Small intestine (tissue), 16 donors: ENCODE data around the gene PARS2. TPM values are rescaled to one million over a fixed set of nuclear protein-coding genes. Genes with fewer than 3 reads are reported as not detected.

Experiments
- DNase-seq, 2 donors: peaks; one replicate each; pipeline versions ENCODE4 v3.0.0 to v3.0.0-alpha.2; 2013
- FAIRE-seq: peaks from 2 replicates; lab custom pipeline; 2012; peaks lifted over from hg19 to GRCh38; lab: Jason Lieb, UNC
- H3K27ac ChIP-seq, 3 donors: one replicate each; pipeline ENCODE4 v1.5.1; 2013; ENCODE audit warnings: low read length in 2 of 3, mild to moderate bottlenecking in 2 of 3, control low read depth in 1 of 3, inconsistent platforms in 1 of 3, low read depth in 1 of 3, moderate library complexity in 1 of 3
- H3K27me3 ChIP-seq, 3 donors: one replicate each; pipeline ENCODE4 v1.6.1; 2013; ENCODE audit warnings: low read length in 3 of 3, inconsistent platforms in 1 of 3; ENCODE audit not compliant: control insufficient read depth in 3 of 3, insufficient read depth in 3 of 3
- H3K36me3 ChIP-seq, 3 donors: one replicate each; pipeline ENCODE4 v1.6.1; 2013; ENCODE audit warnings: low read length in 3 of 3, inconsistent platforms in 1 of 3, low read depth in 1 of 3, mild to moderate bottlenecking in 1 of 3, moderate library complexity in 1 of 3; ENCODE audit not compliant: control insufficient read depth in 3 of 3, insufficient read depth in 2 of 3
- H3K4me1 ChIP-seq, 3 donors: one replicate each; pipeline ENCODE4 v1.6.1; 2013; ENCODE audit warnings: low read length in 2 of 3, inconsistent platforms in 1 of 3, low read depth in 1 of 3, mild to moderate bottlenecking in 1 of 3, moderate library complexity in 1 of 3; ENCODE audit not compliant: control insufficient read depth in 3 of 3, insufficient read depth in 2 of 3
- H3K4me3 ChIP-seq, 3 donors: one replicate each; pipeline ENCODE4 v1.5.1; 2013; ENCODE audit warnings: low read length in 3 of 3, control low read depth in 1 of 3, inconsistent platforms in 1 of 3, low read depth in 1 of 3, mild to moderate bottlenecking in 1 of 3, moderate library complexity in 1 of 3
- H3K9me3 ChIP-seq, 2 donors: one replicate each; pipeline ENCODE4 v1.6.1; 2013; ENCODE audit warnings: low read depth in 1 of 2, low read length in 1 of 2; ENCODE audit not compliant: control insufficient read depth in 2 of 2, insufficient read depth in 1 of 2
- WGBS, 3 donors: extraction: QIAGEN DNeasy Blood & Tissue Kit; methylation state at CpG; one replicate each; pipeline ENCODE4 v1.1.7; 2013; 5-methylcytosine and 5-hydroxymethylcytosine counted together
- long read RNA-seq, 10 donors: transcript quantifications; one replicate each; lab custom pipeline, GENCODE V29; 2026
- polyA plus RNA-seq, 4 donors: library from polyadenylated mRNA; stranded (reverse) in 3 of 4; unstranded in 1 of 4; fragments of 200-250 nt in 3 of 4; fragments of 120-200 nt in 1 of 4; gene quantifications; one replicate each; pipeline versions ENCODE4 v1.2.1 to v1.2.3, GENCODE V29; 2013
- donor health status: healthy with polysubstance abuse.
- donor health status: control.
- donor health status: control.
- donor health status: Bipolar disorder and iron deficiency.
- donor health status: healthy.

Gene PARS2
- 1 to 10 TPM; 2.5 to 8.3 (median 3.9) TPM for polyA plus RNA-seq
- long read RNA-seq, donor 1 = 0 reads
- long read RNA-seq, donor 2, partial matches to known transcripts = 0 of 1 reads
- long read RNA-seq, donor 2, other reads (novel, unspliced or antisense) = 0 of 1 reads
- long read RNA-seq, donor 3, partial matches to known transcripts = 0 of 2 reads
- long read RNA-seq, donor 3, other reads (novel, unspliced or antisense) = 0 of 2 reads
- long read RNA-seq, donor 4 = 0 reads
- long read RNA-seq, donor 5, partial matches to known transcripts = 0 of 2 reads
- long read RNA-seq, donor 5, other reads (novel, unspliced or antisense) = 0 of 2 reads
- long read RNA-seq, donor 6, transcript PARS2-201 (2 exons, 2,347 nt) = major isoform, 7 of 7 reads
- long read RNA-seq, donor 6, partial matches to known transcripts = 0 of 7 reads
- long read RNA-seq, donor 6, other reads (novel, unspliced or antisense) = 0 of 7 reads
- long read RNA-seq, donor 7 = 0 reads
- long read RNA-seq, donor 8 = 0 reads
- long read RNA-seq, donor 9, partial matches to known transcripts = 0 of 1 reads
- long read RNA-seq, donor 9, other reads (novel, unspliced or antisense) = 0 of 1 reads
- long read RNA-seq, donor 10, transcript PARS2-201 (2 exons, 2,347 nt) = major isoform, 6 of 6 reads
- long read RNA-seq, donor 10, partial matches to known transcripts = 0 of 6 reads
- long read RNA-seq, donor 10, other reads (novel, unspliced or antisense) = 0 of 6 reads

GRCh38 chr1:54764133-54764921, at the start of gene PARS2:
PARS2 (minus strand) TSS chr1:54764523; CDS start chr1:54759161, 5,362 bp downstream.
- Histone ChIP-seq H3K27ac (peak within 1 kb of the TSS; percentile 53 to 78 (median 73)), H3K27me3 (no peaks in the 10 kb centered on the region)
- peak; percentile 91 for FAIRE-seq

DNA sequence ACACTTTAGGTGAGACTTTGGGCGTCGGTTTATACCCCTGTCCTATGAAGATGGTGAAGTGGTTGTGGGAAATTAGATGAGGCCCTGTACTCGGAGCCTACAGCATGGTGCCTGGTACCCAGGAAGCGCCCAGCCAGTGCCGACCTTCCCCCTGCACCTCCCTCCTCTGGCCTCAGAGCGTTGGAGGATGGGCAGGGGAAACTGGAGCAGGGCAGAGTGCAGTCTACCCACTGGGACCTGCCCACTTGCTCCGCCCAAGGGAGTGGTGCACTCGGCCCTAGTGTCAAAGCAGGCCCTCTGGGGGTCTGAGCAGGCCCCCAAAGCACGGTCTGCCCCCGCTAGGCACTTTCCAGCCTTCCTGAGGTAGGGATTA, 49.8 kb upstream of the PARS2 start:
- Histone ChIP-seq H3K4me1 (peaks cover 0 to 50% (median 6%) of the 10 kb centered on the region in 3 donors), H3K27ac (peak overlapping the region; percentile 64 to 86 (median 78)), H3K4me3 (peak overlapping the region in 2 of 3 donors; percentile 21 to 29), H3K36me3 (peaks cover 0 to 12% (median 0%) of the 10 kb centered on the region in 3 donors), H3K9me3 (no peaks in the 10 kb centered on the region), H3K27me3 (no peaks in the 10 kb centered on the region)
- FAIRE-seq (no peak), DNase-seq (peak; percentile 85 to 94)
- 28 to 53% (median 46%) methylated on average over 10 of the region's 10 CpGs for WGBS, 3 donors

More at GRCh38 chr1:54764133-54764921, at the start of gene PARS2:
- DNase-seq = peak; percentile 99 to 100
- peak within 1 kb of the TSS; percentile 62 to 88 (median 71) for H3K4me3 ChIP-seq
- H3K36me3 ChIP-seq = peaks cover 0 to 2% (median 0%) of the 10 kb centered on the region in 3 donors
- peaks cover 0 to 7% (median 5%) of the 10 kb centered on the region in 3 donors for H3K4me1 ChIP-seq
- no peaks in the 10 kb centered on the region for H3K9me3 ChIP-seq
- 0 to 1% (median 0%) methylated on average over 57 of the region's 57 CpGs for WGBS, 3 donors

- peak overlapping the region in 2 of 3 donors; percentile 38 to 78 for H3K27ac ChIP-seq
- H3K9me3 ChIP-seq = no peaks in the 10 kb centered on the region
- WGBS, 3 donors = 55 to 61% (median 58%) methylated on average over 13 of the region's 13 CpGs
- DNase-seq (peak in 1 of 2 donors; percentile 29), FAIRE-seq (no peak)
- H3K4me3 ChIP-seq = no peak overlapping the region
- H3K36me3 ChIP-seq = peaks cover 0 to 10% (median 0%) of the 10 kb centered on the region in 3 donors
- H3K4me1 ChIP-seq = peaks cover 0 to 55% (median 6%) of the 10 kb centered on the region in 3 donors
- H3K27me3 ChIP-seq = no peaks in the 10 kb centered on the region
Observed at GRCh38 chr1:54813485-54814125, 49.3 kb upstream of the PARS2 start.

- Histone ChIP-seq H3K9me3 (no peaks in the 10 kb centered on the region), H3K4me3 (no peak overlapping the region), H3K36me3 (peaks cover 0 to 10% (median 0%) of the 10 kb centered on the region in 3 donors), H3K4me1 (peaks cover 0 to 55% (median 6%) of the 10 kb centered on the region in 3 donors), H3K27me3 (no peaks in the 10 kb centered on the region), H3K27ac (no peak overlapping the region)
- WGBS, 3 donors = 75 to 82% (median 76%) methylated on average over 13 of the region's 13 CpGs
- no peak for FAIRE-seq
- DNase-seq = peak in 1 of 2 donors; percentile 34
Observed at GRCh38 chr1:54812801-54813484, 48.6 kb upstream of the PARS2 start.

- peaks cover 0 to 6% (median 0%) of the 10 kb centered on the region in 3 donors for H3K36me3 ChIP-seq
- DNase-seq (no peak), FAIRE-seq (no peak)
- no peaks in the 10 kb centered on the region for H3K27me3 ChIP-seq
- no peak overlapping the region for H3K4me3 ChIP-seq
- WGBS, 3 donors = 78 to 90% (median 87%) methylated on average over 12 to 18 of the region's 18 CpGs
- H3K9me3 ChIP-seq = no peaks in the 10 kb centered on the region
- H3K27ac ChIP-seq = no peak overlapping the region
- H3K4me1 ChIP-seq = peaks cover 0 to 55% (median 9%) of the 10 kb centered on the region in 3 donors
Observed at GRCh38 chr1:54811739-54812655, 47.7 kb upstream of the PARS2 start.

- no peak overlapping the region for H3K4me3 ChIP-seq
- peaks cover 0 to 48% (median 10%) of the 10 kb centered on the region in 3 donors for H3K4me1 ChIP-seq
- FAIRE-seq (no peak), DNase-seq (no peak)
- 80 to 88% (median 84%) methylated on average over 5 of the region's 5 CpGs for WGBS, 3 donors
- peaks cover 0 to 2% (median 0%) of the 10 kb centered on the region in 3 donors for H3K36me3 ChIP-seq
- no peak overlapping the region for H3K27ac ChIP-seq
- no peaks in the 10 kb centered on the region for H3K9me3 ChIP-seq
- no peaks in the 10 kb centered on the region for H3K27me3 ChIP-seq
Observed at GRCh38 chr1:54811066-54811465, 46.7 kb upstream of the PARS2 start.
